G401.6 (cell line): ENCODE measurements around the gene TBC1D19.
"Not testable (repeated sequence)": the region's sequence is repeated elsewhere in the genome, so short reads cannot be mapped to it uniquely, and the experiment has no call there.

Source experiments
- FAIRE-seq: peaks from 2 replicates; lab custom pipeline; 2012; peaks lifted over from hg19 to GRCh38; lab: Jason Lieb, UNC

The TBC1D19 gene, protein sequence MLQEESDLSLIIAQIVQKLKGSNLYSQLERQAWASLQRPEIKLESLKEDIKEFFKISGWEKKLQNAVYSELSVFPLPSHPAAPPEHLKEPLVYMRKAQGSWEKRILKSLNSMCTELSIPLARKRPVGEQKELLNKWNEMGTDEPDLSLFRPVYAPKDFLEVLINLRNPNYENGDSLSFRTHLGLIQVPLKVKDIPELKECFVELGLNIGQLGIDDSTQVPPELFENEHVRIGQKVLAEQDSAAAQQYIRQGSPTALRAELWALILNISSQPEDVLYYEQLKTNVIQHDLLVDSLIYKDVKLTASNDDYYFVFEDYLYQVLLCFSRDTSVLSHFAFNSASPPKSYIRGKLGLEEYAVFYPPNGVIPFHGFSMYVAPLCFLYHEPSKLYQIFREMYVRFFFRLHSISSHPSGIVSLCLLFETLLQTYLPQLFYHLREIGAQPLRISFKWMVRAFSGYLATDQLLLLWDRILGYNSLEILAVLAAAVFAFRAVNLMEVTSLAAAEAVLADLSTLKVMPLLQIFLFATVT

DNA sequence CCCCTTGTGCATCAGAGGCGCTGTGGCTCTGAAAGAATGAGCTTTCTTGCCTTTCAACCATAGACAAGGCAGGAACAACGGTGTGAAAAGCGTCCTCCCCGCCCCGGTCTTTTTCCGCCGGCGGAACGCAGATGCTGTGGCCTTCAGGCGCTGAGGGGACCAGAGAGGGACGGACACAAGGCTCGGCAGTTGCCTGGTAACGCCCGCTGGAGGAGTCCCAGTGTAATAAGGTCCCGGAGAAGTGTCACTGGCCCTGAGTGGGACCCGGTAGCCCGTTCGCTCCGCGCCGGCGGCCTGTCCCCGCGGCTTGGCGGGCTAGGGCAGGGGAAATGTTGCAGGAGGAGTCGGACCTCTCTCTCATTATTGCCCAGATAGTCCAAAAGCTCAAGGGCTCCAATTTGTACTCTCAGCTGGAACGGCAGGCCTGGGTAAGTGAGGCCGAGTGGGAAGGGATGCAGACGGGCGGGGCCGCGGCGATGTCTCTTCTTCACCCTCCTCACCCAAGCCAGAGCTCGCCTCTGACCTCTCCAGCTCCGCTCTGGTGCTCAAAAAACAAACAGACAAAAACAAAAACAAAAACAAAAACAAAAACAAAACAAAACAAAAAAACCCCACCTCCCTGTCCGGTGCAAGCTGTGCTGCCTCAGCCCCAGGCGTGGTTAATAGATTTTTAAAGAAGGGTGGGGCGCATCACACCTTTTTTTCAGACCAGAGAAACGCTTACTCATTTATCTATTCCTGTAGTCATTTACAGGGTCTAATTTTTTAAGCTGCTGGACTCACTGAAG, at the start of gene TBC1D19:
Gene TBC1D19 (plus strand): TSS at position 220 of the 788 bp plus-strand sequence. CDS start 110 bp downstream, at position 330.
- no peak for FAIRE-seq

DNA sequence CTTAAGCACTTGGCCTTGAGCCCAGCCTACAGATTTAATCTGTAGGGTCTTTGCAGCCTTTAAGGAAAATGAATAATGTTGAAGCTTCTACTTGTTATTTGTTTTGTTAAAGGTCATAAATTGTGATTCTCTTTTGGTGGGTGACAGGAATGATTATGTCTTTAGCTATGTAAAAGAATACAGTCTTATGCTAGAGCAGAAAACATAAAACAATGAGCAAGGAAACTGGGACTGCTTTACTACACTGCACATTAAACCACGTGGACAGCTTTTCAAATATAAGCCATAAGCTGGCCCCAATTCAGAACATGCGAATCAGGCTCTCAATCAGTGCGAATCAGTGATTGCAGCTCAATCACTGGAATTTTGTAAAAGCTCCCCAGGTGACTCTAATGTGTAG, 40.9 kb upstream of the TBC1D19 start:
- no peak for FAIRE-seq

DNA sequence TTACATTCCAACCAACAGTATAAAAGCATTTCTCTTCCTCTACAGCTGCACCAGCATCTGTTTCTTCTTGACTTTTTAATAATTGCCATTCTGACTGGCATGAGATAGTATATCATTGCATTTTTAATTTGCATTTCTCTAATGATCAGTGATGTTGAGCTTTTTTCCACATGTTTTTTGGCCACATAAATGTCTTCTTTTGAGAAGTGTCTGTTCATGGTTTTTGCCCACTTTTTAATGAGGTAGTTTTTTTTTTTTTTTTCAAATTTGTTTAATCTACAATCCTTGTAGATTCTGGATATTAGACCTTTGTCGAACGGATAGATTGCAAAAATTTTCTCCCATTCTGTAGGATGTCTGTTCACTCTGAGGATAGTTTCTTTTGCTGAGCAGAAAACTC, 39.5 kb upstream of the TBC1D19 start:
- no peak for FAIRE-seq

GRCh38 chr4:26548379-26548778, 35.5 kb upstream of the TBC1D19 start:
- not testable (repeated sequence) for FAIRE-seq

- no peak for FAIRE-seq
Measured at GRCh38 chr4:26557164-26557563, 26.7 kb upstream of the TBC1D19 start.

GRCh38 chr4:26558166-26558895, 25.6 kb upstream of the TBC1D19 start:
- no peak for FAIRE-seq

DNA sequence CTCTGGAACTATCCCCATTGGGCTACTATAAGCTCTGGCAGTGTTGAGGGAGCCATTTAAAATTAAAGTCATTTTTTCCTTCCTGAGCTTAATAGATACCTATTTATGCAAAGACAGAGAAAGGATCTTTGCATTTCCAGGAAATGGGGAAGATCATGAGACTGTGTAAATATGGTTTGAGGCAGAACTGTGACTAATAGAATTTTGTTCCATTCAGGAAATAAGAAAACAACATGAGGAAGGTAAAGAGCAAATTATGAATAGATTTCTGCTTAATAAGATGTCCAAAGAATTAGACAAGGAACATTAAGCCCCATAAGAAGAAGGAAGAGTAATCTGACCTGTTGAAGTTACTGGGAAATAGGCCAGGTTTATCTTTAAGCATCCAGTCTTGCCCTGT, 17.8 kb upstream of the TBC1D19 start:
- no peak for FAIRE-seq

DNA sequence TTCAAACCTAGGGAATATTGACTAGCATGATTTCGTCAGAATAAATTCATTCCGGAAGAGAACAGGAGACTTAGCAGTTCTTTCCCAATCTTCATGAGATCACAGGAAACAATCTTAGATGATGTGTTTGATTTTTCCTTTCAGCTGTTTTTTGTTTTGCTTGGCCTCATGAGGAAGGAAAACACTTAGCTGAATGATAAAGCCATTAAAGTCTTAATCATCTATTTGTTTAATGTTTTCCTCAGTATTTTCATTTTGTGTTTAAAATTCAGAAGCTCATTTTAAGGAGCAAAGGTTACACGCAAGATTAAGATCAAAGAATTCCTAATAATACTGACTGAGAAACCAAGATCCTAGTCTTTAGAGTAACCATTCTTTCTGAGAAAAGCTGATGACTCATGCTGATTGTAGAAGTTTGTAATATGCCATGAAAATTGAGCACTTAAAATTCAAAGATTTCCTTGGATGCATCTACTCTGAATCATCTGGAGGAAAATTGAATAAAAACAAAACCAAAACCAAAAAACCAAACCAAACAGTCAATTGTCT, 15.4 kb upstream of the TBC1D19 start:
- no peak for FAIRE-seq

DNA sequence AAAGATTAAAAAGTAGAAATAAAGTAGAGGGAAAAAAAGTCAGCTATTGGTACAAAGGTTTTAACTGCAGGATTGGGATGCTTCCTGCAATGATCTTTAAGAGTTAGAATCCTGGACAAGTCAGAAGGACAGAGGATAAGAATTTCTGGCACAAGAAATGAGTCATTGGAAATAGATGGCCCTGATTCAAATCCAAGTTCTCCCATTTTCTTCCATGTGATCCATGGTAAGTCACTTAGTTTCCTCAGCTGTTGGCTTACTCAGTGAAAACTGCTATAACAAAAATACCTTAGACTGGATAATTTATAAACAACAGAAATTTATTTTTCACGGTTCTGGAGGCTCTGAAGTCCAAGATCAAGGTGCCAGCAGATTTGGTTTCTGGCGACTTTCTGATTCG, 13.3 kb upstream of the TBC1D19 start:
- no peak for FAIRE-seq

- FAIRE-seq: no peak
Measured at GRCh38 chr4:26573389-26573794, 10.5 kb upstream of the TBC1D19 start.

DNA sequence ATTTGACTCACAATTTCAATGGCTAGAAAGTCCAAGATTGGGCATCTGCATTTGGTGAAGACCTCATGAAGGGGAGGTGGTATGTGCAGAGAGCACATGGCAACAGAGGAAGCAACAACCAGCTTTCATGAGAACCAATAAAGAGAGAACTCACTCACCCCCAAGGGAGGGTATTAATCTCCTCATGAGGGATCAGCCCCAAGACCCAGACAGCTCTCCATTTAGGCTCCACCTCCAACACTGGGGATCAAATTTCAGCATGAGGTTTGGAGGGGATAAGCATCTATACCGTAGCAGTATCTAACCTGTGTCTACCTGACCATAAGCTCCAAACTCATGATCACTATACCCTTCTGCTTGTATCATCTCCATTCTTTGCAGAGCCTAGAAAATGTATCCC, 9.3 kb upstream of the TBC1D19 start:
- no peak for FAIRE-seq

DNA sequence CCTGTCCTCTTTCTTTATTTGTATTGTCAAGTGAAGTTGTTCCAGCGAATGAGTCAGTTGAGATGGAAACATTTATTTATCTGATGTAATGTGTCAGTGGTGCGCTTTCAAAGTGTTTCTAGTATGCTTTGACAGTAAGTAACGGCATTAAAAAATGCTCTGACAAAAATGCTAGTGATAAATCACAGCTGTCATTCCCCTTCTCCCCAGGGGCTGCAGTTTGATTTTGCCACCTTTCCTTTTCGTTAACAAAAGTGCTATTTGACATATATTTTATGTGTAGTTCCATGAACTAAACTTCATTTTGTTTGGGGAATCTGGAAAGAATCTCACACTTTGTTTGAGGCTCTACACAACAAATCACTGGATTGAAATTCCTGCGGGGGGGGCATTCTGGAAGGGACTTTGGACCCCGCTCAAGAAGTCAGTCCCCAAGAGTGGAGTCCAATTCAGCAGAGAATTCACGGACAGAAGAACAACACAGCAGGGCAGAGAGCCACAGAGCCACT, 7.6 kb upstream of the TBC1D19 start:
- no peak for FAIRE-seq

GRCh38 chr4:26577066-26577465, 6.8 kb upstream of the TBC1D19 start:
- no peak for FAIRE-seq

GRCh38 chr4:26579169-26579568, 4.7 kb upstream of the TBC1D19 start:
- no peak for FAIRE-seq

DNA sequence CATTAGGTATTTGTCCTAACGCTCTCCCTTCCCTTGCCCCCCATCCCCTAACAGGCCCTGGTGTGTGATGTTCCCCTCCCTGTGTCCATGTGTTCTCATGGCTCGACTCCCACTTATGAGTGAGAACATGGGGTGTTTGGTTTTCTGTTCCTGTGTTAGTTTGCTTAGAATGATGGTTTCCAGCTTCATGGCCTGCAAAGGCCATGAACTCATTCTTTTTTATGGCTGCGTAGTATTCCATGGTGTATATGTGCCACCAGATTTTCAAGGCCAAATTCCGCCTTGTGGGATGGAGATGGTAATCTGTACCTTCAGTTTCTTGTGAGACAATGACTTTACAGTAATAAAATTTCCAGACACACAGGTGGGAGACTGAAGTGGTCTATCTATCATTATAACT, 2.5 kb upstream of the TBC1D19 start:
- not testable (repeated sequence) for FAIRE-seq

DNA sequence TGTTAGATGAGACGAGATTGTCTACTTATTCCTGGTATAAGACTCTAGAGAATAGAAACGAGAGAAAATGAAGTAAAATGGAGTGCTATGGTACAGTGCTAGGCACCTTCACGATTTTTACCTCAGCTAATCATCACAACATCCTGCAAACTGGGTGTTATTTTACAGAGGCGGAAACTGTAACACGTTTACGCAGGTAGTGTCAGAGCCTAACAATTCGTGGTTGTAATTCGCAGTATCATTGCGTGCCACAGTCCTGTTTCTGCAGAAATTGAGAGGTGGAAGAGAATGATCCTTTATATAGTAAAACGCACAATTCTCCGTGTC, 383 bp upstream of the TBC1D19 start:
- FAIRE-seq: peak; percentile 93

GRCh38 chr4:26584725-26585124, 841 bp downstream of the TBC1D19 start:
- FAIRE-seq: no peak

DNA sequence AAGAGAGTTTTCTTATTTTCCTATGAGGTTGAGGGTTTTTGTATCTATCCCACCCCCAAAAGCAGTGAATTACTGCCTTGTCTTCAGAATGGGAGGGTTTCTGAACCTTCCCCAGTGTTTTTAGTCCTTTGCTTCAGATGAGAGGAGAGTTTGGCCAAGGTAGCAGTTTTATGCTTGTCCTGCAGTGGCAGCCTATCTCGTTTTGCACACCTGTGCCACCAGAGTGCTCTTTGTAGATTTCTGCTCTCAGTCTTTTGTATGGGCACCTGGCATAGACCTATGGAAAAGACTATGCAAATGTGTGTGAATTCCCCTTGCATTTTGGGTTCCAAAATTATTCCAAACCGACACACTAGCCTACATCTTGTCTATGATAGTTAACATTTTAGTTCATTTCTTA, 5.8 kb downstream of the TBC1D19 start:
- no peak for FAIRE-seq

GRCh38 chr4:26590639-26591038, 6.8 kb downstream of the TBC1D19 start:
- FAIRE-seq: peak; percentile 19

DNA sequence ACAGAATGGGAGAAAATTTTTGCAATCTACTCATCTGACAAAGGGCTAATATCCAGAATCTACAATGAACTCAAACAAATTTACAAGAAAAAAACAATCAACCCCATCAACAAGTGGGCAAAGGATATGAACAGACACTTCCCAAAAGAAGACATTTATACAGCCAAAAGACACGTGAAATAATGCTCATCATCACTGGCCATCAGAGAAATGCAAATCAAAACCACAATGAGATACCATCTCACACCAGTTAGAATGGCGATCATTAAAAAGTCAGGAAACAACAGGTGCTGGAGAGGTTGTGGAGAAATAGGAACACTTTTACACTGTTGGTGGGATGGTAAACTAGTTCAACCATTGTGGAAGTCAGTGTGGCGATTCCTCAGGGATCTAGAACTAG, 9.7 kb downstream of the TBC1D19 start:
- FAIRE-seq: not testable (repeated sequence)

GRCh38 chr4:26594371-26594770, 10.5 kb downstream of the TBC1D19 start:
- no peak for FAIRE-seq

DNA sequence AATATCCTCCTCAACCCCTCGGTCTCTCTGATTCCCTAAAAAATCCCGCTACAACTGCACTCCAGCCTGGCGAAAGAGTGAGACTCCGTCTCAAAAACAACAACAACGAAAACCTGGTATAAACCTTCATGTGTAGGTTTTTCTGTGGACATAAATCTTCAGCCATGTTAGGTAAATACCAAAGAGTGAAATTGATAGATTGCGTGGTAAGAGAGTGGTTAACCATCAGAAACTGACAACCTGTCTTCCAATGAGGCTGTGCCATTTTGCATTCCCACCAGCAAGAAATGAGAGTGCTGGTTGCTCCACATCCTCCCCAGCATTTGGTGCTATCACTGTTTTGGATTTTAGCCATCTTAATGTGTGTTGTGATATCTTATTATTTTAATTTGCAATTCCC, 10.9 kb downstream of the TBC1D19 start:
- no peak for FAIRE-seq
